HG03064 (cell line): ENCODE results near the gene TLN1.

Source experiments
- ATAC-seq: cut with Tn5 transposase; IDR thresholded peaks from one replicate; pipeline ENCODE4 v1.9.1; 2021; ENCODE audit warnings: low read depth; ENCODE audit not compliant: unreplicated experiment

The TLN1 gene

GRCh38 chr9:35712762-35713400 is 19.1 kb downstream of the TLN1 start:
- no peak for ATAC-seq

GRCh38 chr9:35711501-35712428 is 20.2 kb downstream of the TLN1 start:
- no peak for ATAC-seq

- no peak for ATAC-seq
Observed at GRCh38 chr9:35710818-35711500, 21.0 kb downstream of the TLN1 start.

- no peak for ATAC-seq
Observed at GRCh38 chr9:35708146-35708545, 23.8 kb downstream of the TLN1 start.

- no peak for ATAC-seq
Observed at GRCh38 chr9:35706951-35707350, 25.0 kb downstream of the TLN1 start.

- ATAC-seq = no peak
Observed at GRCh38 chr9:35705836-35706430, 26.1 kb downstream of the TLN1 start.

GRCh38 chr9:35705372-35705771 is 26.6 kb downstream of the TLN1 start:
- ATAC-seq = no peak

- no peak for ATAC-seq
Observed at GRCh38 chr9:35703906-35704672, 27.9 kb downstream of the TLN1 start.

- no peak for ATAC-seq
Observed at GRCh38 chr9:35702696-35703095, 29.3 kb downstream of the TLN1 start.

- no peak for ATAC-seq
Observed at GRCh38 chr9:35700942-35701341, 31.1 kb downstream of the TLN1 start.

GRCh38 chr9:35700031-35700430 is 32.0 kb downstream of the TLN1 start:
- ATAC-seq = no peak

- ATAC-seq = no peak
Observed at GRCh38 chr9:35698231-35698630, 33.8 kb downstream of the TLN1 start.

- ATAC-seq = no peak
Observed at GRCh38 chr9:35697486-35697885, 34.5 kb downstream of the TLN1 start.

GRCh38 chr9:35696520-35697215 is 35.3 kb downstream of the TLN1 start:
- ATAC-seq = no peak

- ATAC-seq = no peak
Observed at GRCh38 chr9:35695943-35696401, 36.0 kb downstream of the TLN1 start.

- ATAC-seq = no peak
Observed at GRCh38 chr9:35691757-35692301, 40.2 kb downstream of the TLN1 start.

GRCh38 chr9:35691334-35691650 is 40.7 kb downstream of the TLN1 start:
- ATAC-seq = no peak

- no peak for ATAC-seq
Observed at GRCh38 chr9:35690614-35691333, 41.2 kb downstream of the TLN1 start.

GRCh38 chr9:35690294-35690613 is 41.7 kb downstream of the TLN1 start:
- ATAC-seq = no peak
